OCI-LY1 (cell line): ENCODE data around the gene VAPB.

Experiments
- H2AFZ ChIP-seq: fragments of 200-600 bp; sonication (generic), shearing (Covaris generic); 2 replicates; pipeline ENCODE4 v1.6.0; 2014; ENCODE audit warnings: antibody characterized with exemption, mild to moderate bottlenecking, low read length
- H3F3A ChIP-seq: fragments of 200-600 bp; sonication (generic), shearing (Covaris generic); 2 replicates; pipeline ENCODE4 v1.6.0; 2014; ENCODE audit warnings: mild to moderate bottlenecking, antibody characterized with exemption, low read length, moderate library complexity; ENCODE audit not compliant: insufficient read depth
- H3K27ac ChIP-seq: fragments of 200-600 bp; sonication (generic); 2 replicates; pipeline ENCODE4 v1.5.1; 2014; ENCODE audit warnings: low read length, mixed run types, mild to moderate bottlenecking, low read depth; ENCODE audit not compliant: poor library complexity, severe bottlenecking
- H3K27me3 ChIP-seq: fragments of 200-600 bp; sonication (generic); 2 replicates; pipeline ENCODE4 v1.6.0; 2014; ENCODE audit warnings: antibody characterized with exemption, mild to moderate bottlenecking, low read length, moderate library complexity; ENCODE audit not compliant: insufficient read depth
- H3K36me3 ChIP-seq: fragments of 200-600 bp; sonication (generic); 2 replicates; pipeline ENCODE4 v1.6.1; 2014; ENCODE audit warnings: mild to moderate bottlenecking, antibody characterized with exemption, low read length, moderate library complexity, mixed read lengths; ENCODE audit not compliant: insufficient read depth
- H3K4me1 ChIP-seq: fragments of 200-600 bp; sonication (generic); 2 replicates; pipeline ENCODE4 v1.5.1; 2014; ENCODE audit warnings: mild to moderate bottlenecking, low read length, moderate library complexity; ENCODE audit not compliant: insufficient read depth, severe bottlenecking
- H3K4me2 ChIP-seq: fragments of 200-600 bp; sonication (generic), shearing (Covaris generic); 2 replicates; pipeline ENCODE4 v1.6.1; 2014; ENCODE audit warnings: low read length
- H3K4me3 ChIP-seq: fragments of 200-600 bp; sonication (generic); 2 replicates; pipeline ENCODE4 v1.5.1; 2014; ENCODE audit warnings: low read length, low read depth, mild to moderate bottlenecking, mixed read lengths; ENCODE audit not compliant: poor library complexity, severe bottlenecking
- H3K79me2 ChIP-seq: fragments of 200-600 bp; shearing (Covaris generic); 2 replicates; pipeline ENCODE4 v1.6.1; 2016; ENCODE audit warnings: mixed run types, low read length, mixed read lengths; ENCODE audit not compliant: insufficient read depth
- H3K9ac ChIP-seq: fragments of 200-600 bp; sonication (generic), shearing (Covaris generic); 2 replicates; pipeline ENCODE4 v1.6.1; 2014; ENCODE audit warnings: mild to moderate bottlenecking, low read length, mixed read lengths
- H3K9me2 ChIP-seq: fragments of 200-600 bp; sonication (generic), shearing (Covaris generic); 2 replicates; pipeline ENCODE4 v1.6.1; 2014; ENCODE audit warnings: low read depth, mild to moderate bottlenecking, low read length, mixed read lengths
- H3K9me3 ChIP-seq: fragments of 200-600 bp; shearing (Covaris generic); 2 replicates; pipeline ENCODE4 v1.6.1; 2014; ENCODE audit warnings: low read length, mixed read lengths
- H4K20me1 ChIP-seq: fragments of 200-600 bp; sonication (generic), shearing (Covaris generic); 2 replicates; pipeline ENCODE4 v1.6.0; 2016; ENCODE audit warnings: mild to moderate bottlenecking, low read length; ENCODE audit not compliant: insufficient read depth
- CTCF ChIP-seq: fragments of 200-600 bp; sonication (generic), shearing (Covaris generic); IDR thresholded peaks from 2 replicates; pipeline ENCODE4 v1.5.1; 2017; ENCODE audit warnings: mild to moderate bottlenecking, antibody characterized with exemption, low read length, moderate library complexity, mixed read lengths
- EZH2 ChIP-seq: fragments of 200-600 bp; sonication (generic), shearing (Covaris generic); IDR thresholded peaks from 2 replicates; pipeline ENCODE4 v1.8.0; 2017; ENCODE audit warnings: borderline replicate concordance, mixed run types, mild to moderate bottlenecking, antibody characterized with exemption, low read length, moderate library complexity, mixed read lengths

Gene VAPB

GRCh38 chr20:58485393-58485792 is 96.4 kb downstream of the VAPB start:
- Histone ChIP-seq H3K79me2 (no peaks in the 10 kb centered on the region), H3K9me2 (no peaks in the 10 kb centered on the region), H3K4me1 (no peaks in the 10 kb centered on the region), H3K27ac (no peak overlapping the region), H3K9ac (no peak overlapping the region), H2AFZ (no peak overlapping the region), H3K9me3 (peaks cover 14% of the 10 kb centered on the region), H3K27me3 (no peaks in the 10 kb centered on the region; the same call in 1 of the 2 replicates), H4K20me1 (no peaks in the 10 kb centered on the region), H3K36me3 (no peaks in the 10 kb centered on the region), H3K4me2 (no peak overlapping the region), H3F3A (no peaks in the 10 kb centered on the region), H3K4me3 (no peak overlapping the region)
- no peak for TF ChIP-seq CTCF
- TF ChIP-seq EZH2 = no peak

GRCh38 chr20:58486207-58486606 is 97.2 kb downstream of the VAPB start:
- H3K4me3 ChIP-seq = no peak overlapping the region
- no peak overlapping the region for H3K27ac ChIP-seq
- no peak overlapping the region for H2AFZ ChIP-seq
- H4K20me1 ChIP-seq = no peaks in the 10 kb centered on the region
- H3F3A ChIP-seq = no peaks in the 10 kb centered on the region
- no peak overlapping the region for H3K9ac ChIP-seq
- no peaks in the 10 kb centered on the region for H3K4me1 ChIP-seq
- H3K27me3 ChIP-seq = no peaks in the 10 kb centered on the region; the same call in 1 of the 2 replicates
- H3K4me2 ChIP-seq = no peak overlapping the region
- H3K9me3 ChIP-seq = peaks cover 14% of the 10 kb centered on the region
- no peaks in the 10 kb centered on the region for H3K36me3 ChIP-seq
- H3K9me2 ChIP-seq = no peaks in the 10 kb centered on the region
- H3K79me2 ChIP-seq = no peaks in the 10 kb centered on the region
- TF ChIP-seq EZH2 (no peak), CTCF (no peak)

DNA sequence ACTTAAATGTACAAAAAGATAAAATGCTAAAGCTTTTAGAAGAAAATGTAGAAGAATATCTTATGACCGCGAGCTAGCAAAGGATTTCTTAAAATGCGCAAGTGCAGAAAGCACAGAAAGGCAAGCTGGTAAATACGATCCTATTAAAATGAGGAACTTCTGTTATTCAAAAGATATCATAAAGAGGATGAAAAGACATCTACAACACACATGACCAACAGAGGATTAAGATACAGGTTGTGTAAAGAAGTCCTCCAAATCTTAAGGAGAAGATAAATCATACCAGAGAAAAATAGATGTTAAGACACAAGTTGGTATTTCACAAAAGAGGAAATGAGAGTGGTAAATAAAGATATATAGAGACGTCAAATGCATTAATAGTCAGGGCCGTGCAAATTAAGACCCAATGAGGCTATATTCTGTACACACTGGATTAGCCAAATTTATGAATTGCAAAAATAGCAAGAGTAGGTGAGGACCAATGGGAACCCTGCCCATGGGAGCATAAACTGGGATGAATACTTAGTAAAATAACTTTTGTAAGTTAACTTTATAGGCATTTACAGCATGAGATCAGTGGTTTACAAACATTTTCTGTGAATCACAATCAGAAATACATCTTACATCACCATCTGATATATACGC is 103.2 kb downstream of the VAPB start:
- H4K20me1 ChIP-seq = no peaks in the 10 kb centered on the region
- H2AFZ ChIP-seq = no peak overlapping the region
- H3K27ac ChIP-seq = no peak overlapping the region
- TF ChIP-seq CTCF (no peak), EZH2 (no peak)
- no peaks in the 10 kb centered on the region for H3F3A ChIP-seq
- H3K79me2 ChIP-seq = no peaks in the 10 kb centered on the region
- H3K4me1 ChIP-seq = no peaks in the 10 kb centered on the region
- H3K4me2 ChIP-seq = no peak overlapping the region
- no peak overlapping the region for H3K9ac ChIP-seq
- H3K9me2 ChIP-seq = no peaks in the 10 kb centered on the region
- 0 out of 2 replicates have a peak, but pooled peaks cover 3% of the 10 kb centered on the region for H3K9me3 ChIP-seq
- H3K4me3 ChIP-seq = no peak overlapping the region
- no peaks in the 10 kb centered on the region for H3K36me3 ChIP-seq
- H3K27me3 ChIP-seq = no peaks in the 10 kb centered on the region
